GM23338 (cell line): Measurements from ENCODE around the gene CTDP1. TPM values are rescaled to one million over a fixed set of nuclear protein-coding genes. Genes with fewer than 3 reads are reported as not detected.

Source experiments
- ATAC-seq: fragments of 200-7000 bp; cut with Tn5 transposase; 3 replicates; pipeline ENCODE4 v1.9.1; 2020
- DNase-seq: peaks from one replicate; pipeline ENCODE4 v3.0.0-alpha.2; 2015; ENCODE audit warnings: low spot score
- H2AFZ ChIP-seq: fragments of 200-600 bp; sonication (generic); 2 replicates; pipeline ENCODE4 v1.8.0; 2016; ENCODE audit warnings: antibody characterized with exemption, mild to moderate bottlenecking, moderate library complexity
- H3F3A ChIP-seq: fragments of 200-600 bp; sonication (generic); replicated peaks from 2 replicates; pipeline ENCODE4 v1.8.0; 2017; ENCODE audit warnings: antibody characterized with exemption, mixed run types, low read depth
- H3K27ac ChIP-seq: fragments of 200-600 bp; sonication (generic); 2 replicates; pipeline ENCODE4 v1.6.1; 2016; ENCODE audit warnings: low read depth
- H3K27me3 ChIP-seq: fragments of 200-600 bp; sonication (generic); 2 replicates; pipeline ENCODE4 v1.8.0; 2016; ENCODE audit warnings: mild to moderate bottlenecking, mixed run types, moderate library complexity; ENCODE audit not compliant: insufficient read depth
- H3K36me3 ChIP-seq: fragments of 200-600 bp; sonication (generic); 2 replicates; pipeline ENCODE4 v1.8.0; 2016; ENCODE audit warnings: mild to moderate bottlenecking; ENCODE audit not compliant: insufficient read depth
- H3K4me1 ChIP-seq: fragments of 200-600 bp; sonication (generic); 2 replicates; pipeline ENCODE4 v1.8.0; 2016; ENCODE audit warnings: mild to moderate bottlenecking, moderate library complexity; ENCODE audit not compliant: insufficient read depth
- H3K4me2 ChIP-seq: fragments of 200-600 bp; sonication (generic); 2 replicates; pipeline ENCODE4 v1.7.1; 2017; ENCODE audit warnings: mixed run types
- H3K4me3 ChIP-seq: fragments of 200-600 bp; sonication (generic); 2 replicates; pipeline ENCODE4 v1.6.1; 2016; ENCODE audit warnings: mixed run types
- H3K79me2 ChIP-seq: fragments of 200-600 bp; sonication (generic); replicated peaks from 2 replicates; pipeline ENCODE4 v1.8.0; 2017; ENCODE audit warnings: mild to moderate bottlenecking; ENCODE audit not compliant: insufficient read depth
- H3K9me2 ChIP-seq: fragments of 200-600 bp; sonication (generic); 2 replicates; pipeline ENCODE4 v1.8.0; 2017; ENCODE audit not compliant: insufficient read depth
- H4K20me1 ChIP-seq: fragments of 200-600 bp; sonication (generic); replicated peaks from 2 replicates; pipeline ENCODE4 v1.8.0; 2017; ENCODE audit warnings: mild to moderate bottlenecking; ENCODE audit not compliant: insufficient read depth
- H3K27ac Mint-ChIP-seq: 2 replicates; pipeline ENCODE4 v1.8.0; 2020; ENCODE audit warnings: inconsistent platforms, mild to moderate bottlenecking, moderate library complexity, mixed read lengths
- H3K27me3 Mint-ChIP-seq: 3 replicates; pipeline ENCODE4 v1.8.0; 2022; ENCODE audit warnings: low read depth, mild to moderate bottlenecking, moderate library complexity, mixed read lengths, inconsistent platforms; ENCODE audit not compliant: insufficient read depth, poor library complexity
- H3K36me3 Mint-ChIP-seq: 3 replicates; pipeline ENCODE4 v1.8.0; 2021; ENCODE audit warnings: low read depth, mild to moderate bottlenecking, inconsistent platforms, moderate library complexity, mixed read lengths
- H3K4me1 Mint-ChIP-seq: 3 replicates; pipeline ENCODE4 v1.8.0; 2020; ENCODE audit warnings: mild to moderate bottlenecking, inconsistent platforms, mixed read lengths
- H3K4me3 Mint-ChIP-seq: 3 replicates; pipeline ENCODE4 v1.8.0; 2021; ENCODE audit warnings: moderate library complexity, mild to moderate bottlenecking, inconsistent platforms, mixed read lengths
- H3K9me3 Mint-ChIP-seq: 3 replicates; pipeline ENCODE4 v1.8.0; 2020; ENCODE audit warnings: moderate library complexity, mild to moderate bottlenecking, inconsistent platforms, mixed read lengths
- NANOG ChIP-seq: IDR thresholded peaks from 2 replicates; pipeline ENCODE4 v1.6.1; 2016; ENCODE audit warnings: antibody characterized with exemption, borderline replicate concordance
- POLR2AphosphoS5 ChIP-seq: IDR thresholded peaks from 2 replicates; pipeline ENCODE4 v1.6.1; 2016; ENCODE audit warnings: antibody characterized with exemption, low read depth
- STAT1 ChIP-seq: IDR thresholded peaks from one replicate; pipeline ENCODE4 v1.6.1; 2016; ENCODE audit warnings: antibody characterized with exemption; ENCODE audit not compliant: unreplicated experiment
- ZNF114 ChIP-seq: fragments of 250-450 bp; sonication (Bioruptor Pico); IDR thresholded peaks from 2 replicates; pipeline ENCODE4 v1.5.0; 2020; ENCODE audit warnings: mild to moderate bottlenecking, moderate library complexity
- ZNF331 ChIP-seq: fragments of 250-450 bp; sonication (Bioruptor Pico); IDR thresholded peaks from 2 replicates; pipeline ENCODE4 v1.5.0; 2020; ENCODE audit warnings: low read depth, mild to moderate bottlenecking, moderate library complexity
- ZNF462 ChIP-seq: fragments of 250-450 bp; sonication (Bioruptor Pico); IDR thresholded peaks from 2 replicates; pipeline ENCODE4 v1.5.0; 2020; ENCODE audit warnings: mild to moderate bottlenecking, moderate library complexity
- polyA plus RNA-seq: library from polyadenylated mRNA; unstranded; fragments of >200 nt; fragmentation: Nextera tagmentation; extraction: Ambion mirVana; gene quantifications from 2 replicates; pipeline ENCODE4 v1.2.1, GENCODE V29; 2016
- total RNA-seq: library from RNA; depleted of rRNA; stranded (reverse); fragments of >200 nt; shearing (Covaris generic); gene quantifications from 2 replicates; pipeline ENCODE4 v1.2.3, GENCODE V29; 2014
- TF ChIP-seq, protein P1 (sequence below), 2 experiments: fragments of 200-600 bp in 1 of 2; sonication (generic) in 1 of 2; conservative IDR thresholded peaks; 2 replicates each; pipeline versions ENCODE4 v1.5.1 to v1.6.1; 2016 to 2017; ENCODE audit warnings: antibody characterized with exemption in 2 of 2, low read depth in 2 of 2, mild to moderate bottlenecking in 2 of 2, moderate library complexity in 1 of 2
- TF ChIP-seq, protein P2 (sequence below): IDR thresholded peaks from one replicate; pipeline ENCODE4 v1.6.1; 2018; ENCODE audit warnings: antibody characterized with exemption; ENCODE audit not compliant: unreplicated experiment

CTDP1 gene
- total and polyA plus RNA-seq, 2 experiments from 2014 or later, result 9.4 to 51.6 TPM

GRCh38 chr18:79658366-79658765 lies 21.2 kb upstream of the CTDP1 start:
- Histone ChIP-seq H3K27me3 (no peaks in the 10 kb centered on the region), H4K20me1 (no peaks in the 10 kb centered on the region), H3K4me1 (peaks cover 33% of the 10 kb centered on the region), H3K9me2 (no peaks in the 10 kb centered on the region), H2AFZ (no peak overlapping the region), H3K4me2 (no peak overlapping the region), H3F3A (no peaks in the 10 kb centered on the region), H3K27ac (no peak overlapping the region), H3K4me3 (no peak overlapping the region), H3K79me2 (no peaks in the 10 kb centered on the region), H3K36me3 (no peaks in the 10 kb centered on the region)
- Mint-ChIP-seq H3K4me3 (no peak overlapping the region), H3K36me3 (no peaks in the 10 kb centered on the region), H3K27ac (no peak overlapping the region), H3K4me1 (peaks cover 36% of the 10 kb centered on the region), H3K9me3 (no peaks in the 10 kb centered on the region; the same call in 2 of the 3 replicates), H3K27me3 (peaks cover 2% of the 10 kb centered on the region)
- TF ChIP-seq POLR2AphosphoS5, result no peak
- no peak for TF ChIP-seq NANOG
- TF ChIP-seq ZNF462, result no peak
- no peak for TF ChIP-seq ZNF114 (CRISPR knock-in tag)
- no peak for TF ChIP-seq ZNF331 (CRISPR knock-in tag)
- TF ChIP-seq STAT1, result no peak
- TF ChIP-seq, protein P1, sequence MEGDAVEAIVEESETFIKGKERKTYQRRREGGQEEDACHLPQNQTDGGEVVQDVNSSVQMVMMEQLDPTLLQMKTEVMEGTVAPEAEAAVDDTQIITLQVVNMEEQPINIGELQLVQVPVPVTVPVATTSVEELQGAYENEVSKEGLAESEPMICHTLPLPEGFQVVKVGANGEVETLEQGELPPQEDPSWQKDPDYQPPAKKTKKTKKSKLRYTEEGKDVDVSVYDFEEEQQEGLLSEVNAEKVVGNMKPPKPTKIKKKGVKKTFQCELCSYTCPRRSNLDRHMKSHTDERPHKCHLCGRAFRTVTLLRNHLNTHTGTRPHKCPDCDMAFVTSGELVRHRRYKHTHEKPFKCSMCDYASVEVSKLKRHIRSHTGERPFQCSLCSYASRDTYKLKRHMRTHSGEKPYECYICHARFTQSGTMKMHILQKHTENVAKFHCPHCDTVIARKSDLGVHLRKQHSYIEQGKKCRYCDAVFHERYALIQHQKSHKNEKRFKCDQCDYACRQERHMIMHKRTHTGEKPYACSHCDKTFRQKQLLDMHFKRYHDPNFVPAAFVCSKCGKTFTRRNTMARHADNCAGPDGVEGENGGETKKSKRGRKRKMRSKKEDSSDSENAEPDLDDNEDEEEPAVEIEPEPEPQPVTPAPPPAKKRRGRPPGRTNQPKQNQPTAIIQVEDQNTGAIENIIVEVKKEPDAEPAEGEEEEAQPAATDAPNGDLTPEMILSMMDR (conservative IDR thresholded peaks at IDR 0.05; ENCODE audit: low read depth in 2 of 2), result no peak
- TF ChIP-seq, protein P2, sequence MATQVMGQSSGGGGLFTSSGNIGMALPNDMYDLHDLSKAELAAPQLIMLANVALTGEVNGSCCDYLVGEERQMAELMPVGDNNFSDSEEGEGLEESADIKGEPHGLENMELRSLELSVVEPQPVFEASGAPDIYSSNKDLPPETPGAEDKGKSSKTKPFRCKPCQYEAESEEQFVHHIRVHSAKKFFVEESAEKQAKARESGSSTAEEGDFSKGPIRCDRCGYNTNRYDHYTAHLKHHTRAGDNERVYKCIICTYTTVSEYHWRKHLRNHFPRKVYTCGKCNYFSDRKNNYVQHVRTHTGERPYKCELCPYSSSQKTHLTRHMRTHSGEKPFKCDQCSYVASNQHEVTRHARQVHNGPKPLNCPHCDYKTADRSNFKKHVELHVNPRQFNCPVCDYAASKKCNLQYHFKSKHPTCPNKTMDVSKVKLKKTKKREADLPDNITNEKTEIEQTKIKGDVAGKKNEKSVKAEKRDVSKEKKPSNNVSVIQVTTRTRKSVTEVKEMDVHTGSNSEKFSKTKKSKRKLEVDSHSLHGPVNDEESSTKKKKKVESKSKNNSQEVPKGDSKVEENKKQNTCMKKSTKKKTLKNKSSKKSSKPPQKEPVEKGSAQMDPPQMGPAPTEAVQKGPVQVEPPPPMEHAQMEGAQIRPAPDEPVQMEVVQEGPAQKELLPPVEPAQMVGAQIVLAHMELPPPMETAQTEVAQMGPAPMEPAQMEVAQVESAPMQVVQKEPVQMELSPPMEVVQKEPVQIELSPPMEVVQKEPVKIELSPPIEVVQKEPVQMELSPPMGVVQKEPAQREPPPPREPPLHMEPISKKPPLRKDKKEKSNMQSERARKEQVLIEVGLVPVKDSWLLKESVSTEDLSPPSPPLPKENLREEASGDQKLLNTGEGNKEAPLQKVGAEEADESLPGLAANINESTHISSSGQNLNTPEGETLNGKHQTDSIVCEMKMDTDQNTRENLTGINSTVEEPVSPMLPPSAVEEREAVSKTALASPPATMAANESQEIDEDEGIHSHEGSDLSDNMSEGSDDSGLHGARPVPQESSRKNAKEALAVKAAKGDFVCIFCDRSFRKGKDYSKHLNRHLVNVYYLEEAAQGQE, result no peak
- DNase-seq, result no peak
- no peak for ATAC-seq
